ENCODE measurements around the gene CRTC1. TPM values are rescaled to one million over a fixed set of nuclear protein-coding genes. Genes with fewer than 3 reads are reported as not detected.

CRTC1 gene
- total RNA-seq, 1 donor from 2014 or later: 1.4 TPM

Other genes starting within 250 kb of the CRTC1 start
- gene ISYNA1, start 245.5 kb upstream of the CRTC1 start, total RNA-seq (ENCODE audit: insufficient read depth, low replicate concordance): 20.5 TPM
- gene ELL, start 161.6 kb upstream of the CRTC1 start, total RNA-seq (ENCODE audit: insufficient read depth, low replicate concordance): 22.6 TPM
- 149 TPM for gene FKBP8, start 140.1 kb upstream of the CRTC1 start, total RNA-seq (ENCODE audit: insufficient read depth, low replicate concordance)
- 62.4 TPM for gene KXD1, start 125.8 kb upstream of the CRTC1 start, total RNA-seq (ENCODE audit: insufficient read depth, low replicate concordance)
- 513 TPM for gene UBA52, start 111.8 kb upstream of the CRTC1 start, total RNA-seq (ENCODE audit: insufficient read depth, low replicate concordance)
- gene REX1BD, start 94.9 kb upstream of the CRTC1 start, total RNA-seq (ENCODE audit: insufficient read depth, low replicate concordance): 20.7 TPM
- 10.1 TPM for gene CRLF1, start 76.9 kb upstream of the CRTC1 start, total RNA-seq (ENCODE audit: insufficient read depth, low replicate concordance)
- gene TMEM59L, start 70.8 kb upstream of the CRTC1 start, total RNA-seq (ENCODE audit: insufficient read depth, low replicate concordance): 6.3 TPM
- gene KLHL26, start 46.7 kb upstream of the CRTC1 start, total RNA-seq (ENCODE audit: insufficient read depth, low replicate concordance): 4.6 TPM
- 162 TPM for gene COMP, start 107.6 kb downstream of the CRTC1 start, total RNA-seq (ENCODE audit: insufficient read depth, low replicate concordance)
- 47.7 TPM for gene UPF1, start 148.3 kb downstream of the CRTC1 start, total RNA-seq (ENCODE audit: insufficient read depth, low replicate concordance)
- gene CERS1, start 212.5 kb downstream of the CRTC1 start, total RNA-seq (ENCODE audit: insufficient read depth, low replicate concordance): not detected
- gene COPE, start 235.7 kb downstream of the CRTC1 start, total RNA-seq (ENCODE audit: insufficient read depth, low replicate concordance): 77.0 TPM
- gene DDX49, start 236.0 kb downstream of the CRTC1 start, total RNA-seq (ENCODE audit: insufficient read depth, low replicate concordance): 39.5 TPM